Activated naive CD4-positive, alpha-beta T cell treated with anti-CD3 and anti-CD28 coated beads, Interleukin-2, amount 50 U/mL, for 16 hours (primary cell): Measurements from ENCODE around the gene CCDC107.
"Not testable (repeated sequence)": the region's sequence is repeated elsewhere in the genome, so short reads cannot be mapped to it uniquely, and the experiment has no call there.

Experiments
- DNase-seq: peaks from one replicate; pipeline ENCODE4 v3.0.0-alpha.2; 2020

The CCDC107 gene, protein sequence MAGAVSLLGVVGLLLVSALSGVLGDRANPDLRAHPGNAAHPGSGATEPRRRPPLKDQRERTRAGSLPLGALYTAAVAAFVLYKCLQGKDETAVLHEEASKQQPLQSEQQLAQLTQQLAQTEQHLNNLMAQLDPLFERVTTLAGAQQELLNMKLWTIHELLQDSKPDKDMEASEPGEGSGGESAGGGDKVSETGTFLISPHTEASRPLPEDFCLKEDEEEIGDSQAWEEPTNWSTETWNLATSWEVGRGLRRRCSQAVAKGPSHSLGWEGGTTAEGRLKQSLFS

DNA sequence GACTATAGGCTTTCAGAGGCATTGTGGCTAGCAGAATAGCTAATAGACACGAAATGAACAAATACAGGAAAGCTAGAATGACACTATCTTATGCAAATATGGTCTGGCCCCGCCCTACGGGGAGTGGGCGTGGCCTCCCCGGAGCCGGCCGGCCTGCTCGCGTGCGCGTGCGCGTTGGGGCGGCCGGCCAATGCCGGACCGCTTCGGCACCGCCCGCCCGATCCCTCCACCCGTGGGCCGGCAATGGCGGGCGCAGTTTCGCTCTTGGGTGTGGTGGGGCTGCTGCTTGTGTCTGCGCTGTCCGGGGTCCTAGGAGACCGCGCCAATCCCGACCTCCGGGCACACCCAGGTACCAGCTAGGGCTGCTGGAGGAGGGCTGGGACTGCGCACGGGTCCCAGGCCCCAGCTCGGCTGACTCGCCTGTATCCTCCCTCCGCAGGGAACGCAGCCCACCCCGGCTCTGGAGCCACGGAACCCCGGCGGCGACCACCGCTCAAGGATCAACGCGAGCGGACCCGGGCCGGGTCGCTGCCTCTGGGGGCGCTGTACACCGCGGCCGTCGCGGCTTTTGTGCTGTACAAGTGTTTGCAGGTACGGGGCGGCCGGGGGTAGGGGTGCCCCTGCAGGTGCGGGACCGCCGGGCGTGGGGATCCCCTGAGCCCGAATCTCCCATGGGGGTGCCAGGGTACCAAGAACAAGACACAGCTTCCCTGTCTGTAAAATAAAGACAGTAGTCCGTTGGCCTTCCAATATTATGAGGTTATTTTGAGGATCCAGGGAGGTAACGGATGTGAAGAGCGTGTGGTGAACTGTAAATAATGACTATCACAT, at the start of gene CCDC107:
Gene CCDC107 (plus strand): TSS at position 156 of the 831 bp plus-strand sequence. CDS start 88 bp downstream, at position 244.
- peak; percentile 85 for DNase-seq

DNA sequence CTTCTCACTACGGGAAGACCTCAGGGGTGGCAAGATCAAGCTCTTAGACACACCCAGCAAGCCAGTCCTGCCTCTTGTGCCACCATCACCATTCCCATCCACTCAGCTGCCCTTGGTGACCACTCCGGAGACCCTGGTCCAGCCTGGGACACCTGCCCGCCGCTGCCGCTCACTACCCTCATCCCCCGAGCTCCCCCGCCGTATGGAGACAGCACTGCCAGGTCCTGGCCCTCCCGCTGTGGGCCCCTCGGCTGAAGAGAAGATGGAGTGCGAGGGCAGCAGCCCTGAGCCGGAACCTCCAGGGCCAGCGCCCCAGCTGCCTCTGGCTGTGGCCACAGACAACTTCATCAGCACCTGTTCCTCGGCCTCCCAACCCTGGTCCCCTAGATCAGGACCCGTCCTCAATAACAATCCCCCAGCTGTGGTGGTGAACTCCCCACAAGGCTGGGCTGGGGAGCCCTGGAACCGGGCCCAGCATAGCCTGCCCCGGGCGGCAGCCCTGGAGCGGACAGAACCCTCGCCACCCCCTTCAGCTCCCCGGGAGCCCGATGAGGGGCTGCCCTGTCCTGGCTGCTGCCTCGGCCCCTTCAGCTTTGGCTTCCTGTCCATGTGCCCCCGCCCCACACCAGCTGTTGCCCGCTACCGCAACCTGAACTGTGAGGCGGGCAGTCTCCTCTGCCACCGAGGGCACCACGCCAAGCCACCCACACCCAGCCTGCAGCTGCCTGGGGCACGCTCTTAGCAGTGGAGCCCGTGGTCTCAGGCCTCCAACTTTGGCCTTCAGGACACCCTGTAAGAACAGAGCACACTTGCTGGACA, 48.9 kb upstream of the CCDC107 start:
- DNase-seq, result no peak

DNA sequence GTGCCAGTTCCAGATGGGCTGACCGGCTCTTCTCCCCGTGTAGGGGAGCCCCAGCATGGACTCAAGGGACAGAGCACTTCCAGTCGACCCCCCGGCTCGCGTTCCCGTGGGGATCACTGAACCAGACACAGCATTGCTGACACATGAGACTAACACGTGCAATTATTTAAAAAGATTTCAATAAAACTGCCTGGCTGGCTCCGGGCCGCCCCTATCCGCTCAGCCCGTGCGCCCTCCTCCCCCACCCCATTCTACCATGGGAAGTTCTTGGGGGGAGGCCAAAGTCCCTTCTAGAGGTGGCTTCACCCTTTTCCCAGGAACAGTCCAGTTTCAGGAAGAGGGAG, 48.3 kb upstream of the CCDC107 start:
- no peak for DNase-seq

DNA sequence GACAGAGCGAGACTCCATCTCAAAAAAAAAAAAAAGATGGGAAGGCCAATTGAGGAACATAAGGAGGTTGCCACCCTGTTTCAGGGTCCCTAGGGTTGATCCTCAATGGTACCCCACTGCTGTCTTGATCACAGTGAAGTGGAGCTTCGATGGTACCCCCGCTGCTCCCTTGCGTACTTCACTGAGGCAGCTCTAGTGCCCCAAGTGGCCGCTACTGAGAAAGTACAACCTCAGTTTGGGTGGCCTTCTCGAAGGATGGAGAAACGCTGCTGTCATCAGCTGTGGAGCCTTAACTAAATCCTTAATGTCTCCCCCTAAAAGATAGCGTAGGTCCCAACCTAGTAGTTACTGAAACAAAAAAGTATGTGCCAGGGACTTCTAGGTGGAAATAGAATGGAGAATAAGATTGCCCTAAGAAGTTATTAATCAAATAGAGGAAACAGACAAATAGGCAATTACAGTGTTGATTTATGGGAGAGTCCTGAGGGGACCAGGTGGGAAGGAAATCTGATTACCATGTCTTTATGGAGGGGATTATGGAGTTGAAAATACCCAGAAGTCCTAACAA, 46.8 kb upstream of the CCDC107 start:
- DNase-seq, result peak; percentile 61

DNA sequence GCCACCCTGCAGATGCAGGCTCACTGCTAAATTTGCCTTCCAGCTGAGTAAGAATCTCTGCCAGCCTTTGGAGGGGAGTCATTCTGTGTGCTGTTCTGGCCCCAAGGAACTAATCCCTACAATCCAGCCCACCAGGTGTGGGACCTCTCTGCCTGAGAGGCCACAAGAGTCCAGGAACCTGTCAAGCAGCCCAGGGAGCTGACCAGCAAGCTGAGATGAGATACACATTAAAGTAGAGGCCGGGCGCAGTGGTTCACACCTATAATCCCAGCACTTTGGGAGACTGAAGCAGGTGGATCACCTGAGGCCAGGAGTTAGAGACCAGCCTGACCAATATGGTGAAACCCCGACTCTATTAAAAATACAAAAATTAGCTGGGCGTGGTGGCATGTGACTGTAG, 46.0 kb upstream of the CCDC107 start:
- DNase-seq, result not testable (repeated sequence)

DNA sequence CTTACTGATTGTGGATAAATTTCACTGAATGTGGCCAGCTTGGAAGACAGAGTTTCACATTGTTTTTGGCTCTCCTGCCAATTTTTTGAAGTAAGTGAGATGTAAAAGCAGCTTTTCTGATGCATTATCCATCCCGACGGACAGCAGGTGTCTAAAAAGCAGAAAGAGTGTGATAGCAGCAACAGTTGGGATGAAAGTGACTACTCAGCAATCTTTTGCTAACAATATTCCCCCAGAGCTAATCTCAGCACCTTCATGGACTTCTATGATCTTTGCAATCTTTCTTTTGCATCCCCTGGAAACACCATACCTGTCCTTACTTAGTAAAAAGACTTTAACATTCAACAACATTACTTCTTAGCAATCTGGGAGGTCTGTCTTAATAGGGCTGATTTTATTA, 45.2 kb upstream of the CCDC107 start:
- no peak for DNase-seq

DNA sequence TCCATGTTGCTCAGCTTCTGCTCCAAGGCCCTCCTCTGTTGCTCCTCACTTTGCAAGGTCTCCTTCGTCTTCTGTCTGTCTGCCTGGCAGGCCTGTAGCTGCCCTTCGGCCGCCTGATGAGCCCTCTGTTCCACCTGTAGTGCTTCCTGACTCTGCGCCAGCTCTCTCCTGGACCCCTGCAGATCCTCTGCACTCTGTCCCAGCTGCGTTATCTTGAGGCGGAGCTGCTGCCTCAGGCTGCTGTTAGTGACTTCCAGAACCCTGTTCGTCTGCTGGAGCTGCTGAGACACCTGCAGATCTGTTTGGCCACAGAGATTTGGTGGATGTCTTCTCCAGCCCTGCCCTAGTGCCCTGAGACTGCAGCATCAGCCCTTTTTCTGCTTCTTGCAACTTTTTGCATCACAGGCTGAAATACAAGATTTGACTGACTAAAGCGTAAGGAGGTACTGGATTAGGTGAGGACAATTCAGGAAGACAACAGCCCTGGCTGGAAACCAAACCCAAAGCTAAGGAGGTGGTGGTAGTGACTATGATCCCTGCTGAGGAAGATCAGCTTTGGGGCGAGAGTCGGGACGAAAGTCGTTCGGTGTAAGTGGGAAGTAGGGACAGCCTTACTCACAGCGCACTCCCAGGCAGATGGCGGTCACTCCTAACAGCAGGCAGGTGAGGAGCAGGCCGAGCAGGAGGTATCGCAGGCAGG, 42.0 kb upstream of the CCDC107 start:
- no peak for DNase-seq

DNA sequence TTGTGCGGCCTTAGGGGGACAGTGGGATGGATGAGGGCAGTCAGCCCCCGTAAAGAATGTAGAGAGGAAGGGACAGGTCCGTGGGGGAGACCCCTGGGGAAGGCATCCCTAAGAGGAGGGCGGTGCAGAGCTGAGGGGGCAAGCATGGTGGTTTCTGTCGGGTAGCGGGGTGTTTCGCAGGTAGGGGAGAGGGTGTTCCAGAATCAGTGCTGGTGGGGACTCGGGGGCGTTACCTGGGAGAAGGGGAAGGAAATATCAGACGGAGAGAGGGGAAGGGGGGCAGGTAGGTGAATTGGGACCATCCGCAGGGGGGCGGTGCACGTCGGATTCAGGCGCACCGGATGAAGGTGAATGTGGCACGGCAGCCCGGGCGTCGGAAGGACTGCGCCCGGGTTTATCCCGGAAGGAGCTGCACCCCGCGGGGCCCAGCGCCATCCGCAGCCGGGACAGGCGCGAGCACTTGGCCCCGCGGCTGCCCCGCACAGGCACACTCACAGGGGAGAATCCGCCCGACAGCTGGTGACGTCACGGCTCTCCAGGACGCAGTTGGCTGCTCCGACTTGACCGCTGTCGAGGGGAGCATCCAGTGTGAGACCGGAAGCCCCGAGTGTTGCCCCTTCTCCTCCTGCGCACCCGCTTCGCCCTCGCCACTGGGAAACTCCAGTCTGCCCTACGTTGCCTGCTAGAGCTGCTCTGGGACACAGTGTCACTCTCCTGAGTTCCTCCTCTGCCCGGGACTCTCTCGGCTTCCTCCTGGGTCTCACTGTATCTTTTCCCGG, 41.2 kb upstream of the CCDC107 start:
- DNase-seq, result peak; percentile 67

DNA sequence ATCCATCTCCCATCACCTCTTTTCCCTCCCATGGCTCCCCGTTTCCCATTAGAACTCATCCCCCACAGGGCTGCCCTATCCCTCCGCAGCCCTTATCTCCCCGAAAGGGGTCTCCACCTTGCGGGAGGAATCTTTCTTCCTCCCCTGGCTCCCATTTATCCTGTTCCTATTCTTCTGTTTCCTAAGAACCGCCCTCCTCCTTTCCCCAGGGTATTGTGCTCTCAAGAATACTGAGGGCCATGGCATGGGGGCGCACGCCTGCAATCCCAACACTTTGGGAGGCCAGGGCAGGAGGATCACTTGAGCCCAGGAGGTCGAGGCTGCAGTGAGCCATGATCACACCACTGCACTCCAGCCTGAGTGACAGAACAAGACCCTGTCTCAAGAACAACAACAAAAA, 40.5 kb upstream of the CCDC107 start:
- DNase-seq, result no peak

DNA sequence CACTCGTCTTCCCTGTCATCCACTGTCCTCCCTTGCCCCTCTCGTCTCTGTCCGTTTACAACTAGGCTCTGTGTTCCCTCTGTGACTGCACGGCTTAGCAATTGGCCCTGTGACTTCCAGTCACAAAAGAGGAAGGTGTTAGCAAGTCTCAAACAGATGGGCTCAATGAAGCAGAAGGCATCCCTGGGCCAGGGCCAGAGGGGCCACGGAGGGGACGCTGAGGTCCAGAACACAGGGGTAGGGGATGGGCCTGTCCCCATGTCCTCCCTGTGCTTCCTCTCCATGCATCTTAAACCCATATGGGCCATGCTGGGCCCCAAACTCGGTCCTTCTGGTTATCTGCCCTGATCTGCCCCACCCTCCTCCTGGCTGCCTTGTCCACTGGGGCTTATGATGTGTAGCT, 39.8 kb upstream of the CCDC107 start, which contains the start of gene CD72:
Gene CD72 (minus strand): TSS at position 89 of the 403 bp plus-strand sequence. CDS start 110 bp downstream, outside the sequence.
- DNase-seq, result no peak

DNA sequence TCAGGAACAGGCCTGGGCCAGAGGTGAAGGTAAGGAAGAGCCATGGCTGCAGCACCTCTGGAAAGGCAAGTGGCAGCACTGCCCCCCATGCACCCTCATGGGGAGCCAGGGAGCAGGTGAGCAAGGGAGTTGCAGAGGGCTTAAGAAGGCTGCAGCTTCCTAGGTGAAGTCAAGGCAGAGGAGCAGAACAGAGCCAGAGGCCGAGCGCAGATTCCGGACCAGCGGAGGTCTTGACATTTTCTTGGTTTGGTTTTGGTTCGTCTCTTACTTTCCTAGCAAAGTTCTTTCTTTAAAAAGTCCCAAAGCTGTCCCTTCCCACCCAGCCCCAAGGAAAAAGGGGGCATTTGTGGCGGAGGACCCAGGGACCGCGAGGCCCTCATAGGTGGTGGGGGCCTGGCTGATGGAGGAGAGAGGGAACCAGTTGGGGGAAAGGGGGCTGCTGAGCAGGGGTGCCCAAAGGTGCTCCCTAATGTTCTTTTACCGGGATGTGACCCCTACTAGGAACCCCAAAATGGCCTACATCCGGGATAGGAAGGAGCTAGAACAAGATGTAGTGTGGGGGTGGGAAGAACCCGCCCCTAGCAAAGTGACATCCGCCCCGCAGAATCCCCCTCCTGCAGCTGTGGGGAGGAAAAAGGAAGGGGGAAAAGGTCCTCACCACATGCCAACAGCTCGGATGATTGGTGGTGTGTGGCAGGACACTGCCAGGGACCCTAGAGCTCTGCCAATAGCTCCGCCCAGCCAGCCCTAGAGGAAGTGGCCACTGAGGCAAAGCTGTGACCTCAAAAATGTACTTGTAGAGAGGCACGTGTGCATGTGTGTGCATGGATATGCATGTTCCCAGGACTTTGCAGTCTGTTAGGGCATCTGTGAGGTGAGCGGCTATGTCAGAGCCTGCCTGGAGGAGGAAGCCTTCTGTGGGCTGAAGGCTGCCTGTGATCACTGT, 39.0 kb upstream of the CCDC107 start:
- DNase-seq, result no peak

DNA sequence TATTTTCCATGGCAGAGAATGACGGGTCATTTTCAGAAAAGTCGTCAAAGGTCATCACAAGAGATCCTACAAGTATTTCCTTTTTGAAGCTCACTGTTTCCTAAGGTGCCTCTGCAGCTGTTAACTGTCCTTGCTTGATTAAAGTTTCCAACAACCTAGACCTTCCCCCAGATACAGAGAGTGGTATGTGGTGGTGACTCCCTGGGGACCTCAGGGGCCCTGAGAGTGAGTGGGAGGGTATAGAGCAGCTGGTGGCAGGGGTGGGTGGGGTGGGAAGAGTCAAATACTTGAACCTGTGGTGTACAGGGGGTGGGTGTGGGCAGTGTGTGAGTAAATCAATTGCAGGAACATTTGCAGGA, 38.3 kb upstream of the CCDC107 start:
- no peak for DNase-seq

DNA sequence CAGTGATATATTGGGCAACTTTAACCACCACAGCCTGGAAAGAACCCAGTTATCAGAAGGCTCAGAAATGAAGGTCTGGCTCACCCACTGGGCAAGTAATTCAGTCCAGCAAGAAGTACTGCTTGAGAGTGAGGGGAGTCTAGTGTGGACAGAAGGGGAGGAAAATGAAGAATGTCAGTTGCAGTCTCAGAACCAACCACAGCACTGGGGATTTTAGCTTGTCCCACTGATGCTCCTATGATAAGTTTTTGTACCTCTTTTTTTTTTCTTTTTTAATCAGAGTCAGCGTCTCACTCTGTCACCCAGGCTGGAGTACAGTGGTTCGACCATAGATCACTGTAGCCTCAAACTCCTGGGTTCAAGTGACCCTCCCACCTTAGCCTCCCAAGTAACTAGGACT, 30.5 kb upstream of the CCDC107 start:
- no peak for DNase-seq

DNA sequence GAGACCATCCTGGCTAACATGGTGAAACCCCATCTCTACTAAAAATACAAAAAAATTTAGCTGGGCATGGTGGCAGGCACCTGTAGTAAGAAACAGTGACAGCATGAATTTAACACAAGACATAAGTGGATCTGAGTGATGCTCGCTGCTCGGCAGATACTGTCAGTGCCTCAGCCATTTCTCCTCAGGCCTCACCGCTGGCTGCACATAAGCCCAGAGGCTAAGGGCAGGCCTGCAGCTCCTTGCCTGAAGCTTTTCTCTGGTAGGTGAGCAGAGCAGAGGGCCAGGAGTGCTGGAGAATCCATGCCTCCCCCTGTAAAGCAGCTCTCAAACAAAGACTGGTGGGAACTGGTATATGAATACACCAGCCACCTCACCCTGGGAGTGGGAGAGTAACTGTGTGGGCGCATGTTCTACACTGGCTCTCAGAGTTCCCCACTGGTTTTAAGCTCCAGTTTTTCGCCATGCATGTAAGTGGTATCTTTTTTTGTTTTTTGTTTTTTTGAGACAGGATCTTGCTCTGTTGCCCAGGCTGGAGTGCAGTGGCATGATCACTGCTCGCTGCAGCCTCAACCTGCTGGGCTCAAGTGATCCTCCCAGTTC, 29.6 kb upstream of the CCDC107 start:
- DNase-seq, result no peak

DNA sequence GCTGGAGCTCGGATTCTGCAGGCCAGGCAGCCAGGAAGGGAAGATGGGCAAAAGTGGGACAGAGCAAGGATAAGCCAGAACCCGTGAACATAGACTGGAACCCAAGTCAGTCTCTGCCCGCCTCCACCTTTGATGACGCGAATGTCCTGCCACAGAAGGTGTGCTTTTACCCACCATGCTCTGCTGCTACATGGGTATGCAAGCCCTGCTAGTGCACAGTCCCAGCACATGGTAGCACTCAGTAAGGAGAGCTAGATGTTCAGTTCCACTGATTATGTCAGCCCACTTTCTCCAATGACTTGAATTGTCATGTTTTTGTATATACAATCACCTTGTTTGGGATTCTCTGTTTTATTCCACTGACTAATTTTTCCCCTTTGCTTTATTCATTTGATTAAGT, 28.5 kb upstream of the CCDC107 start:
- DNase-seq, result no peak

DNA sequence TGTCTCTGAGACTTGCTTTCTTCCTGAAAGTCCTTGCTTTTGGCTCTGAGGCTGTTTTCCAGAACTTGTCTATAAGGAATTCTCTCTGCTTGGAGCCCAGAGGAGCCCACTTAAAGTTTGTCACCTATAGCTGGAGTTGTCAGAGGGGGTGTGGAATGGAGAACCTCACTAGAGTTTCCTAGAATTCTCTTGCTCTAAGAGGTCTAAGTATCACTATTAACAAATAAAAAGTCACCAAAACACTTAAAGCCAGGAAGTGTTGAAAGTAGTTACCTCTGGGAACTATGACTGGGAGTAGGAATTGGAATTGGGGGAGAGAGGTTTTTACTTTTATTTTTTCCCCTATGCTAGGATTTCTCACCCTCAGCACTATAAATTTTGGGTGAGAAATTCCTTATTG, 22.4 kb upstream of the CCDC107 start:
- no peak for DNase-seq

DNA sequence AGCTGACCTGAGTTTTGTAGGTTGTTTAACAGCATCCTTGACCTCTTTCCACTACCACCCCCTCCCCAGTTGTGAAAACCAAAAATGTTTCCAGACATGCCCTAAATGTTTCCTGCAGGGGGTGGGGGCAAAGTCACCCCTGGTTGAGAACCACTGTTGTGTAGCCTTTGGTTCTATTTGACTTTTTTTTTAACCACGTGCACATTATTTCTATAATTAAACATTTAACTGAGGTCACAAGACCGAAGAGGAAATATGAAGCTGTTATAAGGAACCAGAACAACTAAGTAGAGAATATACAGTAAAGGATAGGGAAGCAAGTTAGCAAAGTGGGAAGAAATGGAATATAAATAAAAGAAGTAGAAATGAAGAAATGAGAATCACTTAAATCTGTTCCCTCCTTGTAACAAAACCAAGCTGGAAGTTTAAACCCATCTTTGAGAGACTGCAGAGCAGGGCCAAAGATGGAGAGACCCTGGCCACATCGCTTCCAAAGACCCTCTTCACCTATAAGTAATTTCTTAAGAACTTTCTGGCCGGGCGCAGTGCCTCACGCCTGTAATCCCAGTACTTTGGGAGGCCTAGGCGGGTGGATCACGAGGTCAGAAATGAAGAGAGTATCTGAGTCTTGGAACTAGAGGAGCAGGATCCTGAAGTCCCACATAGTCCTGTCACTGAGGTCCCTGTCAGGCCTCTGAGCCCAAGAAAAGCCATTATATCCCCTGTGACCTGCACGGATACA, 21.8 kb upstream of the CCDC107 start:
- no peak for DNase-seq

DNA sequence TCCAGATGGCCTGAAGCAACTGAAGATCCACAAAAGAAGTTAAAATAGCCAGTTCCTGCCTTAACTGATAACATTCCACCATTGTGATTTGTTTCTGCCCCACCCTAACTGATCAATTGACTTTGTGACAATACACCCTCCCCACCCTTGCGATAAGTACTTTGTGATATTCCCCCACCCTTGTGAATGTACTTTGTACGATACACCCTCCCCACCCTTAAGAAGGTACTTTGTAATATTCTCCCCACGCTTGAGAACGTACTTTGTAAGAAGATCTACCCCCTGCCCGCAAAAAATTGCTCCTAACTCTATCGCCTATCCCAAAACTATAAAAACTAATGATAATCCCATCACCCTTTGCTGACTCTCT, 21.2 kb upstream of the CCDC107 start:
- not testable (repeated sequence) for DNase-seq

DNA sequence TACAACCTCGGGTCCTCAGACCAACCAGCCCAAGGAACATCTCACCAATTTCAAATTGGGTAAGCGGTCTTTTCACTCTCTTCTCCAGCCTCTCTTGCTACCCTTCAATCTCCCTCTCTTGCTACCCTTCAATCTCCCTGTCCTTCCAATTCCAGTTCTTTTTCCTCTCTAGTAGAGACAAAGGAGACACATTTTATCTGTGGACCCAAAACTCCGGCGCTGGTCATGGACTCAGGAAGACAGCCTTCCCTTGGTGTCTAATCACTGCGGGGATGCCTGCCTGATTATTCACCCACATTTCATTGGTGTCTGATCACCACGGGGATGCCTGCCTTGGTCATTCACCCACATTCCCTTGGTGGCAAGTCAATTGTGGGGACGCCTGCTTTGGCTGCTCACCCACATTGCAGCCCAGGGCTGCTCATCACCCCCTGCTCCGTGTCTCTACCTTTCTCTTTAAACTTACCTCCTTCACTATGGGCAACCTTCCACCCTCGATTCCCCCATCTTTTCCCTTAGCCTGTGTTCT, 20.6 kb upstream of the CCDC107 start:
- DNase-seq, result not testable (repeated sequence)
